WTC11 (cell line): ENCODE data around the gene VAMP7. TPM values are rescaled to one million over a fixed set of nuclear protein-coding genes. Genes with fewer than 3 reads are reported as not detected.

Source experiments
- ATAC-seq: fragments of 200-7000 bp; cut with Tn5 transposase; 2 replicates; pipeline ENCODE4 v1.10.0; 2021; ENCODE audit warnings: mild to moderate bottlenecking, moderate library complexity
- CTCF ChIA-PET: fragments of 300-600 bp; sonication (Branson Sonifier 250); formaldehyde crosslinking; loops from one replicate; lab custom pipeline; 2021; ENCODE audit warnings: antibody characterized with exemption; lab: Charles Lee
- POLR2A ChIA-PET: fragments of 350-600 bp; sonication (Branson Sonifier 250); formaldehyde crosslinking; loops from one replicate; lab custom pipeline; 2021; ENCODE audit warnings: antibody characterized with exemption; lab: Charles Lee
- DNase-seq: peaks from one replicate; pipeline ENCODE4 v3.0.0; 2021; ENCODE audit warnings: low spot score
- H3K27ac Mint-ChIP-seq: 2 replicates; pipeline ENCODE4 v1.8.0; 2021; ENCODE audit warnings: mixed read lengths
- H3K27me3 Mint-ChIP-seq: 2 replicates; pipeline ENCODE4 v1.8.0; 2021; ENCODE audit warnings: low read depth, mild to moderate bottlenecking, moderate library complexity, mixed read lengths
- H3K36me3 Mint-ChIP-seq: 2 replicates; pipeline ENCODE4 v1.8.0; 2021; ENCODE audit warnings: mixed read lengths
- H3K4me1 Mint-ChIP-seq: 2 replicates; pipeline ENCODE4 v1.8.0; 2022; ENCODE audit warnings: mixed read lengths
- H3K4me3 Mint-ChIP-seq: 2 replicates; pipeline ENCODE4 v1.8.0; 2021; ENCODE audit warnings: mild to moderate bottlenecking, moderate library complexity, mixed read lengths
- H3K9me3 Mint-ChIP-seq: 2 replicates; pipeline ENCODE4 v1.8.0; 2021; ENCODE audit warnings: mixed read lengths
- CBFB ChIP-seq: sonication (generic); formaldehyde crosslinking; IDR thresholded peaks from 2 replicates; pipeline ENCODE4 v1.8.1; 2022; ENCODE audit warnings: mild to moderate bottlenecking, low read depth, missing genetic modification reagents
- E2F1 ChIP-seq: sonication (generic); formaldehyde crosslinking; IDR thresholded peaks from 2 replicates; pipeline ENCODE4 v1.8.0; 2022; ENCODE audit warnings: mild to moderate bottlenecking, missing genetic modification reagents
- ESRRA ChIP-seq: sonication (generic); formaldehyde crosslinking; IDR thresholded peaks from 2 replicates; pipeline ENCODE4 v1.8.1; 2022; ENCODE audit warnings: mild to moderate bottlenecking, missing genetic modification reagents, borderline replicate concordance
- ETV6 ChIP-seq: sonication (generic); formaldehyde crosslinking; IDR thresholded peaks from 2 replicates; pipeline ENCODE4 v1.8.1; 2022; ENCODE audit warnings: mild to moderate bottlenecking, missing genetic modification reagents
- GRHL2 ChIP-seq: fragments of 250-450 bp; sonication (Bioruptor Pico); IDR thresholded peaks from 2 replicates; pipeline ENCODE4 v1.8.0; 2022; ENCODE audit warnings: mild to moderate bottlenecking, moderate library complexity; ENCODE audit not compliant: insufficient replicate concordance, severe bottlenecking
- HMGA2 ChIP-seq: fragments of 250-450 bp; sonication (Bioruptor Pico); IDR thresholded peaks from 2 replicates; pipeline ENCODE4 v1.4.0; 2021; ENCODE audit warnings: mild to moderate bottlenecking, moderate library complexity
- MLX ChIP-seq: sonication (generic); formaldehyde crosslinking; IDR thresholded peaks from 2 replicates; pipeline ENCODE4 v1.8.1; 2023; ENCODE audit warnings: mild to moderate bottlenecking, missing genetic modification reagents, moderate library complexity
- SOX15 ChIP-seq: fragments of 250-450 bp; sonication (Bioruptor Pico); IDR thresholded peaks from 2 replicates; pipeline ENCODE4 v1.9.0; 2021; ENCODE audit warnings: mild to moderate bottlenecking
- TP53 ChIP-seq: sonication (generic); formaldehyde crosslinking; IDR thresholded peaks from 2 replicates; pipeline ENCODE4 v1.8.1; 2023; ENCODE audit warnings: mild to moderate bottlenecking, missing genetic modification reagents
- ZNF416 ChIP-seq: fragments of 250-450 bp; sonication (Bioruptor Pico); IDR thresholded peaks from 2 replicates; pipeline ENCODE4 v1.9.0; 2021; ENCODE audit warnings: mild to moderate bottlenecking, inconsistent platforms
- ZNF425 ChIP-seq: fragments of 250-450 bp; sonication (Bioruptor Pico); conservative IDR thresholded peaks from 2 replicates; pipeline ENCODE4 v1.9.0; 2021; ENCODE audit warnings: mild to moderate bottlenecking
- total RNA-seq: library from RNA; stranded (reverse); gene quantifications from 3 replicates; pipeline ENCODE4 v1.2.3, GENCODE V29; 2021
- TF ChIP-seq, protein P1 (sequence below): sonication (generic); formaldehyde crosslinking; IDR thresholded peaks from 2 replicates; pipeline ENCODE4 v1.8.0; 2022; ENCODE audit warnings: mild to moderate bottlenecking, missing genetic modification reagents
- TF ChIP-seq, protein P2 (sequence below): fragments of 250-450 bp; sonication (Bioruptor Pico); IDR thresholded peaks from 2 replicates; pipeline ENCODE4 v1.9.0; 2021; ENCODE audit warnings: moderate library complexity, mild to moderate bottlenecking, inconsistent platforms, borderline replicate concordance
- TF ChIP-seq, protein P3 (sequence below): sonication (generic); formaldehyde crosslinking; IDR thresholded peaks from 2 replicates; pipeline ENCODE4 v1.8.1; 2022; ENCODE audit warnings: mild to moderate bottlenecking, moderate library complexity, missing genetic modification reagents

Gene VAMP7
- total RNA-seq, 1 experiment from 2014 or later: 22.1 TPM

DNA sequence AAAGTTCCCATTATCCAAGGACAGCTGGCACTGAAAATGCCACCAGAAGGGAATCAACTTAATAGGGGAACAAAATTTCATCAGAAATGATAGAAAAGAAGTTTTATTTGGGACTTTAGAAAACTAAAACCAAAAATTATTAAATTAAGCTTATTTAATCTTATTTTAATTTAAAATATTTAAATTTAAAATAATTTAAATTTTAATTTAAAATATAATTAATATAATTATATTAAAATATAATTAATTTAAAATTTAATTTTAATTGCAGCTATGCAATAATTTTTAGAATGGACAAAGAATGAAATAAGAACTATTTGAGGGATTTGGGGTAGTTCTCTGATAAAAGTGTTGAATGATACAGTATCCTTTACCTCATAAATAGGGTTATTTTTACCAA, 10.2 kb upstream of the VAMP7 start:
- TF ChIP-seq HMGA2: peak; percentile 96
- TF ChIP-seq GRHL2 (CRISPR knock-in tag): no peak
- no peak for TF ChIP-seq ESRRA (CRISPR knock-in tag)
- ChIA-PET CTCF (no interaction called here), POLR2A (no interaction called here)
- Mint-ChIP-seq H3K4me3 (no peak overlapping the region), H3K36me3 (peaks cover 27% of the 10 kb centered on the region), H3K9me3 (peaks cover 44% of the 10 kb centered on the region), H3K27me3 (peaks cover 15% of the 10 kb centered on the region), H3K27ac (no peak overlapping the region), H3K4me1 (peaks cover 13% of the 10 kb centered on the region)
- no peak for ATAC-seq
- DNase-seq: no peak

DNA sequence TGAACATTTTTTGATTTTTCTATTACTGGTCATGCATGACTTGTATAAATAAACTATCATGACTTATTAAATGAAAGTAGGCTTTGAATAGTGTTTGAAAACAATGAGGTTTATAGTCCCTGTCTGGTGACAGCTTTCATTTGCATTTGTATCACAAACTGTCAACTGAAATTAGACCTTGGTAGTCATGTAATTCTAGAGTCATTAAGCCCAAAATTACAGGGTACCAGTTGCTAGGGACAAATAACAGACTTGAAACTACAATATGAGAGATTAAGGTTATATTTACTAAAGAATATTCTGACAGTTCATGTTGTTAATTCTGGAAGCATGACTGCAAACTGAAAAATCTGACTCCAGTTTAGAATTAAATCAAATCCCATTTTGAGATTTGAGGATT, 9.2 kb upstream of the VAMP7 start:
- no peak overlapping the region for H3K27ac Mint-ChIP-seq
- POLR2A ChIA-PET: no interaction called here
- H3K27me3 Mint-ChIP-seq: peaks cover 18% of the 10 kb centered on the region
- H3K36me3 Mint-ChIP-seq: peaks cover 24% of the 10 kb centered on the region
- DNase-seq (no peak), ATAC-seq (no peak)
- peaks cover 42% of the 10 kb centered on the region for H3K9me3 Mint-ChIP-seq
- H3K4me3 Mint-ChIP-seq: no peak overlapping the region
- CTCF ChIA-PET: no interaction called here
- H3K4me1 Mint-ChIP-seq: peaks cover 13% of the 10 kb centered on the region
- TF ChIP-seq ESRRA (CRISPR knock-in tag) (no peak), E2F1 (CRISPR knock-in tag) (no peak), CBFB (no peak)
- TF ChIP-seq, protein P1, sequence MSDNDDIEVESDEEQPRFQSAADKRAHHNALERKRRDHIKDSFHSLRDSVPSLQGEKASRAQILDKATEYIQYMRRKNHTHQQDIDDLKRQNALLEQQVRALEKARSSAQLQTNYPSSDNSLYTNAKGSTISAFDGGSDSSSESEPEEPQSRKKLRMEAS (CRISPR knock-in tag): no peak
- TF ChIP-seq, protein P2, sequence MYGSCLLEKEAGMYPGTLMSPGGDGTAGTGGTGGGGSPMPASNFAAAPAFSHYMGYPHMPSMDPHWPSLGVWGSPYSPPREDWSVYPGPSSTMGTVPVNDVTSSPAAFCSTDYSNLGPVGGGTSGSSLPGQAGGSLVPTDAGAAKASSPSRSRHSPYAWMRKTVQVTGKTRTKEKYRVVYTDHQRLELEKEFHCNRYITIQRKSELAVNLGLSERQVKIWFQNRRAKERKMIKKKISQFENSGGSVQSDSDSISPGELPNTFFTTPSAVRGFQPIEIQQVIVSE (CRISPR knock-in tag): no peak

- DNase-seq (no peak), ATAC-seq (no peak)
- Mint-ChIP-seq H3K27ac (no peak overlapping the region), H3K4me1 (peaks cover 13% of the 10 kb centered on the region), H3K4me3 (no peak overlapping the region), H3K9me3 (peaks cover 35% of the 10 kb centered on the region), H3K27me3 (peaks cover 26% of the 10 kb centered on the region), H3K36me3 (peaks cover 23% of the 10 kb centered on the region)
- TF ChIP-seq ZNF416 (CRISPR knock-in tag) (no peak), ZNF425 (no peak), ETV6 (CRISPR knock-in tag) (no peak)
- TF ChIP-seq, protein P3, sequence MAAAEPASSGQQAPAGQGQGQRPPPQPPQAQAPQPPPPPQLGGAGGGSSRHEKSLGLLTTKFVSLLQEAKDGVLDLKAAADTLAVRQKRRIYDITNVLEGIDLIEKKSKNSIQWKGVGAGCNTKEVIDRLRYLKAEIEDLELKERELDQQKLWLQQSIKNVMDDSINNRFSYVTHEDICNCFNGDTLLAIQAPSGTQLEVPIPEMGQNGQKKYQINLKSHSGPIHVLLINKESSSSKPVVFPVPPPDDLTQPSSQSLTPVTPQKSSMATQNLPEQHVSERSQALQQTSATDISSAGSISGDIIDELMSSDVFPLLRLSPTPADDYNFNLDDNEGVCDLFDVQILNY (CRISPR knock-in tag): no peak
- CTCF ChIA-PET: no interaction called here
- POLR2A ChIA-PET: no interaction called here
These were observed 8.0 kb upstream of the VAMP7 start for GRCh38 chrX:155873188-155873587.

GRCh38 chrX:155874571-155875244, 6.4 kb upstream of the VAMP7 start:
- Mint-ChIP-seq H3K4me3 (peak overlapping the region; percentile 57), H3K36me3 (peaks cover 19% of the 10 kb centered on the region), H3K27ac (no peak overlapping the region), H3K9me3 (peaks cover 28% of the 10 kb centered on the region), H3K27me3 (peaks cover 38% of the 10 kb centered on the region), H3K4me1 (peaks cover 12% of the 10 kb centered on the region)
- POLR2A ChIA-PET: no interaction called here
- no peak for TF ChIP-seq TP53 (CRISPR knock-in tag)
- no peak for TF ChIP-seq SOX15 (CRISPR knock-in tag)
- TF ChIP-seq, protein P2 (CRISPR knock-in tag): no peak
- no peak for TF ChIP-seq MLX (CRISPR knock-in tag)
- no peak for TF ChIP-seq ZNF416 (CRISPR knock-in tag)
- TF ChIP-seq, protein P1 (CRISPR knock-in tag): no peak
- no peak for TF ChIP-seq GRHL2 (CRISPR knock-in tag)
- CTCF ChIA-PET: no interaction called here
- ATAC-seq (no peak), DNase-seq (no peak)
